Neural progenitor cell (in vitro differentiated cells): Measurements from ENCODE around the gene AMACR. TPM values are rescaled to one million over a fixed set of nuclear protein-coding genes. Genes with fewer than 3 reads are reported as not detected.

Source experiments
- DNase-seq: peaks from one replicate; pipeline ENCODE4 v3.0.0-alpha.2; 2016; ENCODE audit warnings: low spot score
- H2AFZ ChIP-seq: fragments of 200-600 bp; sonication (generic); replicated peaks from 2 replicates; pipeline ENCODE4 v1.6.1; 2016; ENCODE audit warnings: antibody characterized with exemption
- H3F3A ChIP-seq: fragments of 200-600 bp; sonication (generic); 2 replicates; pipeline ENCODE4 v1.6.1; 2016; ENCODE audit warnings: antibody characterized with exemption, low read depth
- H3K27ac ChIP-seq: fragments of 200-600 bp; sonication (generic); 2 replicates; pipeline ENCODE4 v1.5.1; 2016; ENCODE audit warnings: mild to moderate bottlenecking
- H3K27me3 ChIP-seq: fragments of 200-600 bp; sonication (generic); 2 replicates; pipeline ENCODE4 v1.6.1; 2016; ENCODE audit warnings: mild to moderate bottlenecking, moderate library complexity
- H3K36me3 ChIP-seq: fragments of 200-600 bp; sonication (generic); 2 replicates; pipeline ENCODE4 v1.5.1; 2016
- H3K4me1 ChIP-seq: fragments of 200-600 bp; sonication (generic); 2 replicates; pipeline ENCODE4 v1.6.1; 2016; ENCODE audit warnings: mixed run types
- H3K4me2 ChIP-seq: fragments of 200-600 bp; sonication (generic); 2 replicates; pipeline ENCODE4 v1.6.1; 2016
- H3K4me3 ChIP-seq: fragments of 200-600 bp; sonication (generic); 2 replicates; pipeline ENCODE4 v1.5.1; 2016
- H3K79me2 ChIP-seq: fragments of 200-600 bp; sonication (generic); 2 replicates; pipeline ENCODE4 v1.6.1; 2016; ENCODE audit warnings: low read depth
- H3K9ac ChIP-seq: fragments of 200-600 bp; sonication (generic); 2 replicates; pipeline ENCODE4 v1.6.1; 2016
- H3K9me3 ChIP-seq: fragments of 200-600 bp; sonication (generic); 2 replicates; pipeline ENCODE4 v1.5.1; 2016; ENCODE audit warnings: low read depth
- H4K20me1 ChIP-seq: fragments of 200-600 bp; sonication (generic); 2 replicates; pipeline ENCODE4 v1.6.1; 2016; ENCODE audit warnings: low read depth
- H3K27ac Mint-ChIP-seq: 3 replicates; pipeline ENCODE4 v1.8.0; 2021; ENCODE audit warnings: mixed read lengths
- H3K27me3 Mint-ChIP-seq: 2 replicates; pipeline ENCODE4 v1.8.0; 2022; ENCODE audit warnings: low read depth, mild to moderate bottlenecking, inconsistent platforms, moderate library complexity, mixed read lengths; ENCODE audit not compliant: insufficient read depth
- H3K36me3 Mint-ChIP-seq: 3 replicates; pipeline ENCODE4 v1.8.0; 2021; ENCODE audit warnings: mixed read lengths
- H3K4me1 Mint-ChIP-seq: 3 replicates; pipeline ENCODE4 v1.8.0; 2021; ENCODE audit warnings: mixed read lengths
- H3K4me3 Mint-ChIP-seq: 3 replicates; pipeline ENCODE4 v1.8.0; 2021; ENCODE audit warnings: mild to moderate bottlenecking, moderate library complexity, mixed read lengths
- H3K9me3 Mint-ChIP-seq: 3 replicates; pipeline ENCODE4 v1.8.0; 2020; ENCODE audit warnings: mixed read lengths
- EZH2 ChIP-seq: fragments of 200-600 bp; sonication (generic); IDR thresholded peaks from 2 replicates; pipeline ENCODE4 v1.6.1; 2017; ENCODE audit warnings: antibody characterized with exemption, mild to moderate bottlenecking, moderate library complexity
- EZH2phosphoT487 ChIP-seq: fragments of 200-600 bp; sonication (generic); IDR thresholded peaks from 2 replicates; pipeline ENCODE4 v1.6.1; 2017; ENCODE audit warnings: antibody characterized with exemption
- total RNA-seq: library from RNA; depleted of rRNA; stranded (reverse); fragments of >200 nt; gene quantifications from 2 replicates; pipeline ENCODE4 v1.2.3, GENCODE V29; 2015; ENCODE audit warnings: low replicate concordance
- TF ChIP-seq, protein P1 (sequence below): fragments of 200-600 bp; sonication (generic); IDR thresholded peaks from 2 replicates; pipeline ENCODE4 v1.5.1; 2017; ENCODE audit warnings: antibody characterized with exemption, mild to moderate bottlenecking

AMACR gene
- total RNA-seq, 1 donor from 2014 or later, result 14.9 TPM

DNA sequence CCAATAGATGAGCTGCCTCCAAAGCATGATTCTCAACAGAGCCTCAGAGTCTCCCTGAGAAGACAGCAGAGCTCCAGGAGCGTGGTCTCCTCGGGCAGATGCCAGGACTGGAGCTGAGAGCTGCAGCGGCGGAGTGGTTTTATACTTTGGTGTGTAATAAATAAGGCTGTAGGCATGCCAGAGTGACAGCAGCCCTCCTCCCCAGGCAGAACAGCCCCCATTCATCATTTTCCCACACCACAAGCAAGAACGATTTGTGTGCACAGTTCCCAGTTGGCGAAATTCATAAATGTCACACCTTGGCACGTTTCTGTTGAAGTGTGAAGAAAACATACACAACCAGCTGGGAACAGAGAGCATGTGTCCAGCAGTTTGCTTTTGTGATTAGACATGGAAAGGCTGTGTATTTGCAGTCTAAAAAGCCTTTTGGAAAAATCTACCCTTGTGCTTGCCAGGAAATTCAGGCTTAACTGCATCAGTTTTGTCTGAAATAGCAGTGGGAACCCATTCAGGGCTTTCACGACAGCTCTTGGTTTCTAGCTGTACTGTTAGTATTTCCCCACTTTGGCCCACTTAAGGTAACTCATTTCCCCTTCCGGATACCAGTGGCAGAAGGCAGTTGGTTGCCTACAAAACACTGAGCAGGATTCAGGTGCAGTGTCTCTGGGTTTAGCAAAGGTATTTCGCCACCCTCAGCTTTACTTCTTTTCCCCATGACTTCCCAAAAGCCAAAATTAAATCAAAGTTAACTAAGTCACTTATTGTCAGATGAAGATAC is 35.4 kb upstream of the AMACR start, which contains the start of gene C1QTNF3:
C1QTNF3 (minus strand) TSS at position 115 of the 778 bp plus-strand sequence; CDS start at position 27, 88 bp downstream.
- Mint-ChIP-seq H3K27ac (no peak within 1 kb of the TSS), H3K27me3 (peaks cover 3% of the 10 kb centered on the region), H3K4me1 (peaks cover 7% of the 10 kb centered on the region), H3K9me3 (peaks cover 5% of the 10 kb centered on the region), H3K4me3 (no peak within 1 kb of the TSS), H3K36me3 (no peaks in the 10 kb centered on the region)
- no peak for DNase-seq
- no peaks in the 10 kb centered on the region for H3K79me2 ChIP-seq
- no peak within 1 kb of the TSS for H3K4me2 ChIP-seq
- no peak within 1 kb of the TSS for H3K27ac ChIP-seq
- H3K4me1 ChIP-seq, result peaks cover 18% of the 10 kb centered on the region
- no peaks in the 10 kb centered on the region for H3K27me3 ChIP-seq
- H3K9ac ChIP-seq, result no peak within 1 kb of the TSS
- no peaks in the 10 kb centered on the region for H3F3A ChIP-seq
- no peak within 1 kb of the TSS for H3K4me3 ChIP-seq
- H2AFZ ChIP-seq, result no peak within 1 kb of the TSS
- no peaks in the 10 kb centered on the region for H3K9me3 ChIP-seq
- H3K36me3 ChIP-seq, result no peaks in the 10 kb centered on the region
- H4K20me1 ChIP-seq, result no peaks in the 10 kb centered on the region
- TF ChIP-seq EZH2 (no peak), EZH2phosphoT487 (no peak)
- TF ChIP-seq, protein P1, sequence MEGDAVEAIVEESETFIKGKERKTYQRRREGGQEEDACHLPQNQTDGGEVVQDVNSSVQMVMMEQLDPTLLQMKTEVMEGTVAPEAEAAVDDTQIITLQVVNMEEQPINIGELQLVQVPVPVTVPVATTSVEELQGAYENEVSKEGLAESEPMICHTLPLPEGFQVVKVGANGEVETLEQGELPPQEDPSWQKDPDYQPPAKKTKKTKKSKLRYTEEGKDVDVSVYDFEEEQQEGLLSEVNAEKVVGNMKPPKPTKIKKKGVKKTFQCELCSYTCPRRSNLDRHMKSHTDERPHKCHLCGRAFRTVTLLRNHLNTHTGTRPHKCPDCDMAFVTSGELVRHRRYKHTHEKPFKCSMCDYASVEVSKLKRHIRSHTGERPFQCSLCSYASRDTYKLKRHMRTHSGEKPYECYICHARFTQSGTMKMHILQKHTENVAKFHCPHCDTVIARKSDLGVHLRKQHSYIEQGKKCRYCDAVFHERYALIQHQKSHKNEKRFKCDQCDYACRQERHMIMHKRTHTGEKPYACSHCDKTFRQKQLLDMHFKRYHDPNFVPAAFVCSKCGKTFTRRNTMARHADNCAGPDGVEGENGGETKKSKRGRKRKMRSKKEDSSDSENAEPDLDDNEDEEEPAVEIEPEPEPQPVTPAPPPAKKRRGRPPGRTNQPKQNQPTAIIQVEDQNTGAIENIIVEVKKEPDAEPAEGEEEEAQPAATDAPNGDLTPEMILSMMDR, result no peak

DNA sequence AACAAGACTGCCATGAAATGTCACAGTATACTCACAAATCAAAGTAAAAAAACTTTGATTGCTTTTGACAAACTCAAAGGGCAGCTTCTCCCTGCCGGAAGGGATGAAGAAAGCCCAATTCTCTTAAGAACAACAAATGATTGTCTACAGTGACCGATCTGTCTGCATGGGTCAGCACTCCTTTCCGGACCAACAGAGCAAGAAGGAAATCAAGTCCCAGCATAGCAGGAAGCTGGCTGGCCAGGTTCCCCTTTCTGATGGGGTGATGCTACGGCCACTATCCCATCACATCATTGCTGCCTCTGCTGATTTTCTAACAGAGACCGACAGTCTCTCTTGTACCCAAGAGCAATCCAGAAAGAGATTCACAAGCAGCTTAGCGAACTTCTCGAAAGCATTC is 34.5 kb upstream of the AMACR start:
- H3K9me3 Mint-ChIP-seq, result peaks cover 5% of the 10 kb centered on the region
- H3K4me3 Mint-ChIP-seq, result no peak overlapping the region
- no peaks in the 10 kb centered on the region for H3K36me3 Mint-ChIP-seq
- no peak overlapping the region for H3K27ac Mint-ChIP-seq
- DNase-seq, result no peak
- no peak overlapping the region for H3K9ac ChIP-seq
- H4K20me1 ChIP-seq, result no peaks in the 10 kb centered on the region
- no peaks in the 10 kb centered on the region for H3K27me3 ChIP-seq
- H3K4me3 ChIP-seq, result no peak overlapping the region
- H3K9me3 ChIP-seq, result no peaks in the 10 kb centered on the region
- H3K36me3 ChIP-seq, result no peaks in the 10 kb centered on the region
- H2AFZ ChIP-seq, result no peak overlapping the region
- peaks cover 11% of the 10 kb centered on the region for H3K4me1 Mint-ChIP-seq
- no peaks in the 10 kb centered on the region for H3F3A ChIP-seq
- H3K4me2 ChIP-seq, result no peak overlapping the region
- H3K27me3 Mint-ChIP-seq, result peaks cover 3% of the 10 kb centered on the region
- no peak for TF ChIP-seq EZH2
- TF ChIP-seq, protein P1, result no peak
- TF ChIP-seq EZH2phosphoT487, result no peak
- no peak overlapping the region for H3K27ac ChIP-seq
- H3K79me2 ChIP-seq, result no peaks in the 10 kb centered on the region
- H3K4me1 ChIP-seq, result peaks cover 22% of the 10 kb centered on the region

DNA sequence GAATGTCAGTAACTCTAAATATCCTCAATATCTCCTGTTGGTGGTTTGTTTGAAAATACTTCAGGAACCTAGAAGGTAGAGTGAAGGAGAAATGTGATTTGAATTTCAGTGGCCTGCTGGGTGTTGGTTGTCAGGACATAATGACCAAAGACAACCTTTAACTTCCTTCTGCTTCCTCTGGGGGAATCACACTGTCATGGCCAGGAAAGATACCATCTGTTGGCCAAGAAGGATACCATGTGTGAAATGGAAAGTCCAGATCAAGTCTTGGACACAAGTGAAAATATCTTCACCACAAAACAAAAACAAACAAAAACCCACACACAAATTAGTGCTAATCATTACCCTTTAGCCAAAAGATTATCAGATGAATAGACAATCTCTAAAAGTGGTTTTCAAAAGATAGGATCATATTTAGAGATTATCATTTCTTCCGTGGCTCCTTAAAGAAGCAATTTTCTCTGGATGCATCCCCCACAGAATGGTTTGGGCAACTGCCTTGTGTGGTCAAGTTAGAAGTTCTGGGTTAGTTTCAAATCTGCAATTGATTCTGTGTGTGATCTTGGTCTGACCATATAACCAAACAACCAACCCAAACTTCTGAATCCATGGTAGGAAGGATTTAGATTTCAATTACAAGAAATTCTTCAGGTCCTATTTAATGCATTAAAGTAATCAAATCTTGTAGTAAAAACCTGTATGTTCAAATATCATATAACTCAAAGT is 33.6 kb upstream of the AMACR start:
- TF ChIP-seq EZH2phosphoT487 (no peak), EZH2 (no peak)
- TF ChIP-seq, protein P1, result no peak
- peaks cover 22% of the 10 kb centered on the region for H3K4me1 ChIP-seq
- no peak overlapping the region for H3K4me2 ChIP-seq
- Mint-ChIP-seq H3K4me1 (peaks cover 12% of the 10 kb centered on the region), H3K27ac (no peak overlapping the region), H3K9me3 (peaks cover 5% of the 10 kb centered on the region), H3K27me3 (peaks cover 3% of the 10 kb centered on the region), H3K36me3 (no peaks in the 10 kb centered on the region), H3K4me3 (no peak overlapping the region)
- H4K20me1 ChIP-seq, result no peaks in the 10 kb centered on the region
- H3K27me3 ChIP-seq, result no peaks in the 10 kb centered on the region
- H3K4me3 ChIP-seq, result no peak overlapping the region
- no peak overlapping the region for H2AFZ ChIP-seq
- DNase-seq, result no peak
- H3K36me3 ChIP-seq, result no peaks in the 10 kb centered on the region
- no peaks in the 10 kb centered on the region for H3K79me2 ChIP-seq
- H3K9ac ChIP-seq, result no peak overlapping the region
- H3K27ac ChIP-seq, result no peak overlapping the region
- no peaks in the 10 kb centered on the region for H3K9me3 ChIP-seq
- no peaks in the 10 kb centered on the region for H3F3A ChIP-seq
